GM19467 (cell line): ENCODE measurements around the gene GPR142.

ENCODE experiments used
- ATAC-seq: cut with Tn5 transposase; IDR thresholded peaks from one replicate; pipeline ENCODE4 v1.9.1; 2021; ENCODE audit warnings: mild to moderate bottlenecking, moderate library complexity; ENCODE audit not compliant: unreplicated experiment

The GPR142 gene, protein sequence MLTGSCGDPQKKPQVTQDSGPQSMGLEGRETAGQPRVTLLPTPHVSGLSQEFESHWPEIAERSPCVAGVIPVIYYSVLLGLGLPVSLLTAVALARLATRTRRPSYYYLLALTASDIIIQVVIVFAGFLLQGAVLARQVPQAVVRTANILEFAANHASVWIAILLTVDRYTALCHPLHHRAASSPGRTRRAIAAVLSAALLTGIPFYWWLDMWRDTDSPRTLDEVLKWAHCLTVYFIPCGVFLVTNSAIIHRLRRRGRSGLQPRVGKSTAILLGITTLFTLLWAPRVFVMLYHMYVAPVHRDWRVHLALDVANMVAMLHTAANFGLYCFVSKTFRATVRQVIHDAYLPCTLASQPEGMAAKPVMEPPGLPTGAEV

DNA sequence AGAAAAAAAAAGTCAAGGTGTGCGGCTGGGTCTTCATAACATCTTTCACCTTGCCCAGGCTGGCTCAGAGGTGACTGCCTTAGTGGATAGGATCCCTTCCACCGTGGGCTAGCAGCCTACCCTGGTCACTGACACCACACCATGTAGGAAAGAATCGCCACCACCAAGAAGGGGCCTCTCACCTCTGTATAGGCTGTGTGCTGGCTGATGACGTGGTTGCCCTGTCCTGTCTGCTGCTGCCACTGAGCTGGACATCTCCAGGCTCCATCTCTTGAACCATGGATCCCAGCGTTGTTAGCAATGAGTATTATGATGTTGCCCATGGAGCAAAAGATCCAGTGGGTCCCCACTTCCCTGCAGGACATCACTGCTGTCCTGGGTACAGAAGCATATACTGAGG, at the start of gene GPR142:
TSS of gene GPR142 (plus strand) at position 301 of the 400 bp plus-strand sequence. CDS start 2,035 bp downstream, outside the sequence.
- no peak for ATAC-seq

DNA sequence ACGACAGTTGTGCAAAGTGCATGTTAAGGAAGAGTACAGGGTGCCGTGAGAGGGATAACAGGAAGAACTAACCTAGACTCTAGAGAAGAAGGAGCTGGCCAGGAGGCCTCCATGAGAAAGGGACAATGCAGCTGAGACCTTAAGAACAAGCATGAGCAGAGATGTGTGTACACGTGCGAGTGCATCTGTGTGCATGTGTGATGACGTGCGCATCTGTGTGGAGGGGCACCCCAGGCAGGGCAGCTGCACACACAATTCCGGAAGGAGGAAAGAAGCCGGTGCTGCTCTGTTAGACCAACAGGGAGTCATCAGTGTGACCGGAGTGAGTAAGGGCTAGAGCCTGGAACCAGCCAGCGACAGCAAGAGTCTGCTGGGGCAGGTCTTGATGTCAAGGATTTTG, 48.9 kb upstream of the GPR142 start:
- no peak for ATAC-seq

DNA sequence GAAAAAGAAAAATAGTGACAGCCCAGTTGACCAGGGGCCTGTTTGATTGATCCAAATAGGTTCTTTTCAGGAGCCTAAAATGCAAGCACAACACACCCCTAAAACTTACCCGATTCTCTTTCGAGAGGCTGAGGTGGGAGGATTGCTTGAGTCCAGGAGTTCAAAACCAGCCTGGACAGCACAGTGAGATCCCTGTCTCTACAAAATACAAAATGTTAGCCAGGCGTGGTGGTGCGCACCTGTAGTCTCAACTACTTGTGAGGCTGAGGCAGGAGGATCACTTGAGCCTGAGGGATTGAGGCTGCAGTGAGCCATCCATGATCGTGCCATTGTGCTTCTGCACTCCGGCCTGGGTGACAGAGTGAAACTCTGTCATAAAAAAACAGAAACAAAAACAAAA, 42.8 kb upstream of the GPR142 start:
- no peak for ATAC-seq

DNA sequence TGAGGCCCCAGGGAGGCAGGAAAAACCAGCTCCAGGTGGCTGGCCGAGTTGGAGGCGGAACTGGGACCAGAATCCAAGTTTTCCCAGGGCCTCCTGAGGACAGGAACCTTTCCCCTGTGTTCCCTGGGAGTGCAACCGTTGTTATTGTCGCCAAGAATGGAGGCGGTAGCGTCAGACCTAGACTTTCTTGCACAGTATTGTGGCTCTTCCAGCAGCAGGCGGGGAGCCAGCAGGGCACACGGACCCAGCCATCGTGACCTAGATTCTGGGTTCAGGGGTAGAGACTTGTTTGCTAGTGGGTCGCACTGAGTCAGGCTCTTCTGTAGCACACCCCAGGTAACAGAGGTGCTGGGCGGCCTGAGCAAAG, 41.9 kb upstream of the GPR142 start:
- no peak for ATAC-seq

DNA sequence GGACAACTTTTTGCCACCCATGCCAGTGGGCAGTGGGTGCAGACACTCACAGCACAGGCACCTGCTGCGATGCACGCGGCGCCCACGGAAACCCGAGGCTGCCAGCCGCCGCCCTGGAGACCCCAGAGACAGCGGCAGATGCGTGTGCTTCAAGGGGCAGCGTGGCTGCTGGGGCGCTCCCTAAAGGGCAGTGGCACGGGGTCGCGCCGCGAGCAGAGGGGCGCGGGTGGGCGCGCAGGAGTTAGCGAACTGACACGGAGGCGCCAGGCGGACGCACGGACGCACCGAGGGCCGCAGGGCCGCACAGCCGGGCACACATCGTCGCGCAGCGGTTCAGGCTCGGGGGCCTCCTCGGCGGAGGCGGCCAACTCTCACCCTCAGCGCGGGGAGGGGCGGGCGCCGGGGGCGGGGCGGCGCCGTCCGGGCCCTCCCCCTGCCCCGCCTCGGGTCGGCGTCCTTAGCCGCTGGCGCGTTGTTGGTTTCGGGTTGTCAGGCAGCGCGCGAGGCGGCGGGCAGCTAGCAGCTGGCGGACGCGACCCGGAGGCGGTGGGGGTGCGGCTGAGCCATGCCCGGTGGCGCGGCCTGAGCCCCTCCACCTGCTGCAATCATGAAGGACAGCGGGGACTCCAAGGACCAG, 41.4 kb upstream of the GPR142 start, which contains the start of gene KIF19:
TSS of gene KIF19 (plus strand) at position 484 of the 637 bp plus-strand sequence. CDS start at position 608, 124 bp downstream.
- no peak for ATAC-seq

DNA sequence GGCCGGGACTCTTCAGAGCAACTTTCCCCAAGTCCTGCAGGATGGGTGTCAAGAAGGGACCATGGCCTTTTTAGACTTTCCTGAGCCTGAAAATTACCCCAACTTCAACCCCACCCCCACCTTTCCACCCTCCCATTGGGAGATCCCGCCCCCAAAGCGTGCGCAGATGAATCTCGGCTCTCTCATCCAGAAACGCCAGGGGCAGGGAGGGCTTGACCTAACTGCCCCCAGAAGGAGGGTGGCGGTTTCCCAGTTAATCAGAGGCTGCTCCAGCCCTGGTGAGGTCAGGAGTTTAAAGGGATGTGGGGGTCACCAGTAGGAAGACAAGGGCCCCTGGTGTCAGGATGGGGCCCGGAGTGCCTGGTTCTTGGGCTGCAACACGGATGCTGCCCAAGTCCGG, 40.8 kb upstream of the GPR142 start:
- no peak for ATAC-seq

DNA sequence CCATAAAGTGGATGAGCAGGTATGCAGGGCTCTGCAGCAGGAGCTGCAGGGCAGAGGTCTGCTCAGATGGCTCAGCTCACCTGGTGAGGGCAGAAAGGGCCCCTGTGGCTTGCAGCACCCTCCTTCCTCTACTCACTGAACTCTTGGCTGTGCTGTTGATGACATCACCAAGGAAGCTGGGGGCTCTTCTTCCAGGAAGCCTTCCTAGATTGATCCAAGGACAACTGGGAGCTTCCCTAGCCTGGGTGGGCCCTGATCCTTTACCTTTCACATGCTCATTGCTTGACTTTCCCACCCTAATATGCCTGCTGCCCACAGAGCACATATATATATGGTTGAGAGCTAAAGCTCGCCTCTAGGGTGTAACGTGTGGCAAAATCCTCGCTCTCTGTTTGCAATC, 38.8 kb upstream of the GPR142 start:
- no peak for ATAC-seq

DNA sequence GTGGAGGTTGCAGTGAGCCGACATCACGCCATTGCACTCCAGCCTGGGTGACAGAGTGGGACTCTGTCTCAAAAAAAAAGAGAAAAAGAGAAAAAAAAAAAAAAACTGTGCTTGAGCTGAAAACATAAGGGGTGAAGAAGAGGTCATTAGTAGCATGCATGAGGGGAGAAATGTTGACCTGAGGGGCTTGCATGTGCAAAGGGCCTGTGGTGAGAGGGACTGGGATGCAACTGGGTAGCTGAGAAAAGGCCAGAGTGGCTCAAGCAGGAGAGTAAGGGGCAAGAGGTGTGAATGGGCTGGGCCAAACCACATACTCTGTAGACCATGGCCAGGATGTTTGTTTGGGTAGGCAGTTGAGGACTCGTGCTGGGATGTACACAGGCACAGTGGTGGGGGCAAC, 37.9 kb upstream of the GPR142 start:
- ATAC-seq, result no peak

DNA sequence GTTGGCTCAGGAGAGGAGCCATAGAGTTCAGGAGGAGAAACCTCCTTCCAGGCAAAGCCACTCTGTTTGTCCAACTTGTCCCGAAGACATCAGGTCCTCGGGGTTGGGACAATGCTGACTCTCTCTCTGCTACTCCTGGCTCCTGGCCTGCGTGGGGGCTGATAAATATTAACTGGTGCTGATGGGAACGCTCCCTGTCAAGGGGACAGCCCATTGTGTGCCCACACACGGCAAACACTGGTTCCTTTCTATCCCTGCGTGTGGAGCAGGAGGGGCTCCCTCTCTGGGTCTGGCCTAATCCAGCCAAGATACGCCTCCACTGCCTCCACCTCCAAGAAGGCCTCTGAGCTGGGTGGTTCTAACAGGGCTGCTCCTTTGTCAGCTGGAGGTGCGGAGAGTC, 36.9 kb upstream of the GPR142 start:
- ATAC-seq, result no peak

DNA sequence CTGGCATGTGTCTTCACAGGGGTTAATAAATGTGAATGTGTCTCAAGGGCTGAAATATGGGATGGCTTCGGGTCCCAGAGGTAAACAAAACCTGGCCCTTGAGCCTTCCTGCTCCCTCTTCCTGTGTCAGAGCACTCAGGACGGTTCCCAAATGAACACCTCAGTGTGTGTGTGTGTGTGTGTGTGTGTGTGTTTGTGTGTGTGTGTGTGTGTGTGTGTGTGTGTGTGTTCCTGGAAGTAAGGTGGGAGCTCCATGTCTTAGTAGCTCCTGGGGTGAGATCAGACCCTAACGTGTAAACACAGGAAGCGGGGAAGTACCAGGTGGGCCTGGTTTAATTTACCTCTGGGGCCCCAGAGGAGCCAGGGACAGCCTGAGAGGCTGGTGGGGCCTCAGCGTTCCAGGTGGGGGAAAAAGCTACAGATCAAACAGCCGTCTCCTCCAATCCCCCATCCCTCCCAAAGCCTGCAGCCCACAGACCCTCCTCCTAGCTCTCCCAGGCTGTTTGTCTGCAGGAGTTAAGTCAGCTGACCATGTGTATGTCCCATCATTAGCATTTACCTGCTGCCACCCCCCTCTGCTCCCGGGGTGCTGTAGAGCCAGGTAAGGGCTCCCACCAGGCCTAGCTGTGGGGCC, 35.2 kb upstream of the GPR142 start:
- no peak for ATAC-seq

DNA sequence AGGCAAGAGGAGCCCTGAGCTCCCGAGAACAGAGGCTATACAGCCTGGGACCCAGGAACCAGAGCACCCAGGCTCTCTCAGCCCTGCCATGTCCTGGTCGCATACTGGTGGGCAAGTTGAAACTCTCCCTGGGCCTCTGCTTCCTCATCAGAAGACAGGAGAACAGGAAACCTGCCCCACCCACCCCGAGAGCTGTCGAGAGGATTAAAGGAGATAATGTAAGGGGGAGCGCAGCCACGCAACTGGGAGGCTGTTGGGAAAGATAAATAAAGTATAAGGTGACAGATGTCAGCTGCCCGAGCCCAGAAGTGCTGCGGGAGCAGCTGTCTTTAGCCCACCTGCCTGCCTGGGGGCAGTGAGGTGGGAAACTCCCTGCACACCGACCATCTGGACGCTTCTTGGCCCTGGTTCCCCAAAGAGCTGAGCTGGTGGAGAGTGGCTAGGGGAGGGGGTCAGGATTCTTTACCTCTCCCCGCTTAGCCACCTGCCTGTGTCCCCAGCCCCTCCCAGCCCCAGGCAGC, 34.5 kb upstream of the GPR142 start:
- ATAC-seq, result no peak

DNA sequence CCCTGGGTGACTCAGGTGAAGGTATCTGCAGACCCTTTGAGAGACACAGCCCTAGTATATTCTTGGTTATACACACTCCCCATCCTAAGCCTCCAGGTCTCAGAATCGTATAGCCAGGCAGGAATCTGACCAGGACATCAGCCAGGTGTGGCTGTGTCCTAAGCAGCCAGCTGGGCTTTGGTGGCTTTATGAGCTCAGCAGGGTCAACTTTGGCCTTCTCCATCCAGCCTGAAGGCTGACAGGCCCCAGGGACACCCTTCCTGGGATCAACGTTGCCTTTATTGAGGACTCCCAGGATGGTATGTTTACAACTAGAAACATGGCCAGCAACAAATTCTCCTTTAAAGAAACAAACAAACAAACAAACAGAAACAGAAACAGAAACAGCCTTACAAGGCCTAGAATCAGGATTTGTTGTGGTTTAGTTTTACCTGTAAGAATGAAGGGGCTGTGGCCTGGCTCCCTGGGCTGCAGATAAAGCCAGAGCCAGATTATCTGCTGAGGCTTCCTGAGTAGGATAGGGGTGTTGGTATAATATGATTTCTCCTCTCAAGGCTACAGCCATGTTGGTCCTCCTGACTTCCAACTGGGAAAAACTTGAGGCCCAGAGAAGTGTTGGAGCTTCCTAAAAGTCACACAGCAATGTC, 32.8 kb upstream of the GPR142 start:
- ATAC-seq, result no peak

DNA sequence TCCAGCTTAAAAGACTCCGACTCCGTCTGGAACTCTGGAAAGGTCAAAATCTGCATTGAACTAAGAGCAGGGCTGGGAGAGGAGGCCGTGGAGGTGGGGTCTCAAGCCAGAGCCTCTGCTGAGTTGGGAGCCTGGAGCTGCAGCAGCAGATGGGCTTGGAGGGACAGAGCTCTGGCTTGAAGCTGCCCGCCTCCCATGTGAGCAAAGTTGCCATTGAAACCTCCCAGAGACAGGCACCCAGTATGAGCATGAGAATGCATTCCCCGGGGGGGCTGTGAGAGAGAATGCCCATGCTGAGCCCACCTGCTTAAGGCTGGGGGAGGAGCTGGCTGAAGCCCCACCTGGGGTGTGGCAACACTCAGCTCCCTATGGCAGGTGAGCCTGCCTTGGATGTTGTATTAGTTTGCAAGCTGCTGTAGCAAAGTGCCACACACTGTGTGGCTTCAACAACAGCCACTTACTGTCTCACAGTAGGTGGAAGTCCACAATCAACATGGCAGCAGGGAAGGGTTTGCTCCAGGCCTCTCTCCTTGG, 31.7 kb upstream of the GPR142 start:
- no peak for ATAC-seq

DNA sequence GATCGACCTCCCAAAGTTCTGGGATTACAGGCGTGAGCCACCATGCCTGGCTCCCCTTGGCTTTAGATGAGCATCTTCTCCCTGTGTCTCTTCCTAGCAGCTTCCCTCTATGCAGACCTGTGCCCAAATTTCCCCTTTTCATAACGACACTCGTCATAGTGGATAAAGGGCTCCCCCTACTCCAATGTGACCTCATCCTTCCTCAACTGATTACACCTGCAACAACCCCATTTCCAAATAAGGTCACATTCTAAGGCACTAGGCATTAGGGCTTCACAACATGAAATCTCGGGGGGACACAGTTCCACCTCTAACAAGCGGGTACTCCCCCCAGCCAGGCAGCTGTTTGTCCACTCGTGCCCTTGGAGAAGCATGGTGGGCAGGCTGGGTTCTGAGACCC, 31.0 kb upstream of the GPR142 start:
- no peak for ATAC-seq

DNA sequence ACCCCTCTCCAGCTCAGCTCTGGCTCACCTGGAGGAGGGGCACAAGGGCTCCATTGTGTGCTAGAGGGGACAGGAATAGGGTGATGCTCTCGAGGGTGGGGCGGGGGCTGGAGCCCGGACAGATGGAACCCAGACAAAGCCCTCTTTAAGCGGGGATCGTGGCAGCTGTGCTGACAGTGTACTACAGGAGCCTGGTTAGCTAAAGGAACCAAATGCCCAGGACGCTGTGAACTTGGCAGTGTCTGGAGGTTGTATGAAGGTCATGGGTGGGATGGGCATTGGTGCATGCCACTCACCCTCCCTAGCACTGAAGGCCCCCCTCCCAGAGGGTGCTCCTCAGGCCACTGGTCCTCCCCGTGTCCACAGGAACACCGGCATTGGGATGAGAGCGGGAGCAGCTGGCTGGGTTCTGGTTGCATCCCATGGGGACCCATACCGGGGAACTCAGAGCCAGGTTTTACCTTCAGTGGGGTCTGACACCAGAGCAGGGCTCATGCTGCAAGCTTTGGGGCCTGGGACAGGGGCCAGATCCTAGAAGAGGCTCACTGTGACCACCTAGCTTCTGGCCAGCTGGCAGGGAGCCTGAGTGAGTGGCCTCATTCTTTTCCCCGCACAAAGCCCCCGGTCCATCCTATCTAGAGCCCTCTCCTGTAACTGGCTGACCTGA, 29.3 kb upstream of the GPR142 start:
- ATAC-seq, result no peak

DNA sequence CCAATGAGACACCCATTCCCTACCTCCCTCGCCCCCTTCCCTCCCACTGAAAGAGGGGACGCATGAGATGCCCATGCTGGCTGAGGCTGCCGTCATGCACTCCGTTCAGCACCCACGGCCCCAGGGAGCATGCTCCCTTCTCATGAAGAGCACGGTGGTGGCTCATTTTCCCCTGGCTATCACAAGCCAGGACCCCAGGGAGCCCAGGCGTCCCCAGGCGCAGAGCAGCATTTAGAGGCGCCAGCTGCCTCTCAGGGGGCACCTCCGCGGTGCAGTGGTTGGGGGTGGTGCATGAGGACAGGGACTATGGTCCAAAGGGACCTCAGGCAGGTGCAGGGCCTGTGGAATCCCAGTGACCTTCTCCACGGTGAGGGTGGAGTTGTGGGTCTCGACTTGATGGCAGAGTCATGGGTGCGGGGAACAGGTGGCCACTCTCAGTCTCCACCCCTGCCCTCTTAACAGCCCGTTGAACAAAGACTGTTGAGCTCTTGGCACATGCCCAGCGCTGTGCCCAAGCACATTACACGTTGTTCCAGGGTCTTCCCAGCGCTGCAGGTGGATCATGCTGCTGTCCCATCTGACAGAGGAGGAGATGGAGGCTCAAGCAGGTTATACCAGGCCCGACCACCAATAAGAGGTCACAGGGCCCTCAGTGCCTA, 27.6 kb upstream of the GPR142 start:
- no peak for ATAC-seq

DNA sequence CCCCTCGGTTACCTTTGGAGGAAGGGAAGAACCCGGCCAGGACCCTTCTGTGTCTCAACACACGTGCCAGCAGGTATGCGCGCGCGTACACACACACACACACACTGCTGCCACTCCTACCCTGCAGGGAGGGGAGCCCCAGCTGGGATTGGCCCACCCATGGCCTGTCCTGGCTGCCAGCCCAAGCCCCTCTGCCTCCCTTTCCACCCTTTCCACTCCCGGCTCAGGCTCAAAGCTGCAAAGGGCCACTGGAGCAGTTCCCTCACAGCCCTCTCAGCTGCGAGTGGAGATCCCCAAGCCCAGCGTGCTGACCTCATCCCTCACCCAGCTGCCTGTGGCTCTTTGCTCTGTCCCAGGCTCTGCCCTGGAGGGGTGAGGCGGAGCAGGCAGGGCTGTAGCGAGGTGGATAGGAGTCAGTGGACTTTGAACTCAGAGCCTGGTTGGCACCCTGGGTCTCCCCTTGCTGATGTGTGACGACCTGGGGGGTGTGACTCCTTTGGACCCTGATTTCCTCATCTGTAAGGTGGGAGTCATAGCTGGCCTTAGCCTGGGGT, 26.8 kb upstream of the GPR142 start:
- ATAC-seq, result no peak

DNA sequence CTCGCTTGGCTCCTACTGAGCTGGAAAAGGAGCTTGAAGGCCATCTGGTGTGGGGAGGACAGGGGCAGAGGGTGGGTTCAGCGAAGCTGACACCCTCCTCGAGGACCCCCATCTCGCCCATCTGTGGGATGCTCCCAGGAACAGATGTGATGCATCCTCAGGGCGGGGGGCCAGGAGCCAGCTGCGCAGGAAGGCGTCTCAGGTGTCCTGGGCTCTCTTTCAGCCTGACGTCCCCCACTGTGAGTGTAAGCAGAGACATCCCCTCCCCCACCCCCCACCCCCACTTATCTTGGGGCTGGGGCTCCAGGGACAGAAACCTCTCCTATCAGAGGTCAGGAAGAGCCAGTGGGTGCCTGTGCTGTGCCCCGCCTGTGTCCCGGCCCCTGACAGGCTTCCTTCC, 25.1 kb upstream of the GPR142 start:
- ATAC-seq, result no peak

DNA sequence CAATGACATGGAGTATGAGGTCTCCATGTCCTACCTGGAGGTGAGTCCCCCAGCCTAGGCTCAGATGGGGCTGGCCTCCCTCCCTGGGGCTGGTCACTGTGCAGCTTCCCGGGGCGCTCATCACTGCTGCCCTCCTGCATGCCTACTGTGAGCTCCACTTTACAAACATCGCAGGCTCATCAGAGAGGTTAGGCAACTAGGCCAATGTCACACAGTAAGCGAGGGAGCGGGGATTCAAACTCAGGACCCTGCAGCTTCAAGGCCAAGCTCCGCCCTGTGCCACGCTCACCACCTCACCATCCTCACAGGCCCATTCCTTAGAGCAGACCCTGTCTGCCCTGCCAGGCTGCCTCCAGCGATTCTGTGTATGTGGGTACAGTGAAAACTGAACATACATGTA, 24.2 kb upstream of the GPR142 start:
- ATAC-seq, result no peak
